HG03342 (cell line): ENCODE data around the gene THAP11.

Experiments used
- ATAC-seq: cut with Tn5 transposase; IDR thresholded peaks from one replicate; pipeline ENCODE4 v1.9.1; 2021; ENCODE audit warnings: mild to moderate bottlenecking, moderate library complexity; ENCODE audit not compliant: unreplicated experiment

THAP11 gene

DNA sequence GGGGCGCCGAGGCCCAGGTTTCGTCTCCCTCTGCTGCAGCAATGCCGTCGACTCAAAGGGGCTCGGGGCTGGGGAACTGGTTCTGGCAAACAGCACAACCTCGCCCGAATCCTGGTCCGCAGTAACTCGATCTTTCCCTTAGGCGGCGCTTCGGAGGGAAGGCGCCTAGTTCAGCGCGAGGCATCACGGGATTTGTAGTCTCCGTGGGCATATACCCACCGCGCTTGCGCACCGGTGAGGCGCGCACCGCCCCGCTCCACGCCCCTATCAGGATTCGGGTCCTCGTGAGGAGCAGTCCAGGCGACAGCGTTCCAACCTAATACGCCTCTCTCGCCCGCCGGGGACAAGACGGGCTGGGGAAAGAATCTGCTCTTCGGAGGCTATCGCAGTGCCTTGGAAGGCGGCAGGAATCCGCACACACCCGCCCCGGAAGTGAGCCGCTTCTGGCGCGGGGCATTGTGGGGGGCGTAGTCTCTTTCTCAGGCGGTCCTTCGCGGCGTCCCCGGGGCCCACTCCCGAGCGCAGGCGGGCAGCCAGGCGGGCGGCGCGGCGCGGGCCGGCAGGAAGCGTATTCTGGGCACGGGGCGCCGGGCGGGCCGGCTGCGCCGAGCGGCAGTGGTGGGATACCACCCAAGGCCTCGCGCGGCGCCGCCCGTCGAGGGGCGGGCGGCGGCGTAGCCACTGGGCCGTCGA, at the start of gene THAP11:
Gene THAP11, plus strand, starts transcription at position 505 of the 693 bp plus-strand sequence. CDS start 235 bp downstream, outside the sequence.
- ATAC-seq = peak; percentile 50

DNA sequence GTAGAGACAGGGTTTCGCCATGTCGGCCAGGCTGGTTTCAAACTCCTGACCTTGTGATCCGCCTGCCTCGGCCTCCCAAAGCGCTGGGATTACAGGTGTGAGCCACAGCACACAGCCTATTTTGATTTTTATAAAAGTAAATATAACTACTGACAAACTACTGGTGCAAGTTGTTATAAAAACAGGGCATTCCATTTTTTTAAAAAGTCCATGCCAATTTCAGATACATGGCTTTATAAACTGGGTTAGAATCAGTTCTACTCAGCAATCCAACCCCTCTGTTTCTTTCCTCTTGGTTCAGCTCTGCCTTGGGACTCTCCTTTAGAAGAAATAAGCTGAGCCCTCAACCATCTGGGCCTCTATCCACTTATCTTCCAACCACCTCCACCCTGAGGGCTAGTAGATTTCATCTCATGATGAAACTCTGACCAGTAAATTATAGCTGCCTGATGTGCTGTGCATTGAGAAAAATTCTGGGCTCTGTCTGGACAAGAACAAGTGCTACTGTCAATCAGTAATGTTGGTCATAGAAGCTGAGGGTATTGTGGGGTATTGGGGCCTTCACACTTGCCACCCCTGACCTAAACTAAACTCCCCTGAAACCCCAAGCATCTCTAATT, 45.9 kb upstream of the THAP11 start:
- no peak for ATAC-seq

DNA sequence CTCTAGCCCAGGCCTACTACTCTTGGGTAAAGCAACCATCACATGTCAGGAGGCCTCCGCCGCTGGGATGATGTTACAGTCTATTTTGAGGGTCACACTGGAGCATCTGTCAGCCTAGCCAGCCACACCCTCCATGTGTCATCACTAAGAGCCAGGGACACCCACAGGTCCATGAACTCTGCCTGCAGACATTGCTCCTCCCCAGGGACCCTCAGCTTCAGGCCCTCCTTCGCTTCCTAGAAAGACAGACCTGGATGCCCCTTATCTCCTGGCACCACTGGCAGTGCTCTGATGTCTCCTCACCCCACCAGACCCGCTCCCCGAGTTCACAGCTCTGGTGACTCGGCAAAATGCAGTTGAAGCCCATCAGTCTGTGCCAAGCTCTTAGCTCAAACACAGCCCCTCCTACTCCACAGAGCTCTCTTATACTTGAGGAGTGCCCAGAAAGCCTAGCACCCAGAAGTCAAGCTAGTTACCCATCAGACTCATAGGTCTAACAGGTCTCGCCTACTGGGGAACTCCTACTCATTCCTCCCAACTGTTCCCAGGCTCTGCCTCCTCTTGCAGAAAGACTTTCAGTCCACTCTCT, 41.7 kb upstream of the THAP11 start:
- ATAC-seq = no peak

GRCh38 chr16:67801241-67801640, 40.9 kb upstream of the THAP11 start:
- ATAC-seq = no peak

GRCh38 chr16:67801883-67802282, 40.2 kb upstream of the THAP11 start:
- no peak for ATAC-seq

DNA sequence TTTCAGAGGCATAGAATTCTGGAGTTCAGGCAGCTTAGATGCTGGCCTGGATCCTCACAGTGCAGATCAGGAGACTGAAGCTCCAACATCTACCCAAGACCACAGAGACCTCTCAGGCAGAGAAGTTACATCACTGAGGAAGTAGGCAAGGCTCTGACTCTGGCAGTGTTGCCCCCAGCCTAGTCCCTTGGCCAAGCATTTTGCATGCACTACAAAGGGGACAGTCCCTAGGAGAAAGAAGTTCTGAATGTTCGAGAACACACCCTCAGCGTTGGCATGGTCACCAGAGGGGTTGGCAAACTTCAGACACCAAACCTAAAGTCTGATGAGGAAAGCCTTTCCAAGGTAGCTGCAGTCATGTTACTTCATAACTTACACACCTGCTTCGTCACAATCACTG, 38.2 kb upstream of the THAP11 start:
- ATAC-seq = no peak

DNA sequence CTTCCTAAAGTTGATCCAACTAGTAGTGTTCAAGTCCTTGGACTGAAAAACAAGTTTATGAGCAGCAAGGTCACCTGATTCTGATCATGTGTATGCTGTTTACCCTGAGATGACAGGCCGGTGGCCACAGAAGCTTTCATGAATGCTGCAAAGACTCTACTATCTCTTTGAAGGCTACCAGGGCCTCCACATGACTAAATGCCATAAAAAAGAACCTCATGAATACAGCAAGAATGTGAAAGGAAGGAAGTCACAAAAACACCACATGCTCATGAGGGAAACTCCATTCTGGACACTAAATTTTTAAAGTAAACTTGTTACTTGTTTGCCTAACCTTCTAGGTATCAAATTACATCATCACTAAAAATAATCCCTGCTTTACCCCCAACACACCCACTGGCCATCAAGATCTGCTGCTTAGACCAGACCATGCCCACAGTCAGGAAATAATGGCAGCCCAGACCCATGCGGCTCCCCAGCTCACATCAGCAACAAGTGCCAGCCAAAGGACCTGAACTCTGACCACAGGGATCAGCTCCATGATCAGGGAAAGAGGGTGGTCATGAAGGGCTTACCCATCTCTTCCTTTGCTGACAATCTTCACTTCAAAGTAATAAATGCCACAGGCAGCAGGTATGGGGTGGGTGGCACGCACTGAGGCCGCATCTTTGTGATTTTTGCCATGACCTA, 37.1 kb upstream of the THAP11 start:
- ATAC-seq = no peak

DNA sequence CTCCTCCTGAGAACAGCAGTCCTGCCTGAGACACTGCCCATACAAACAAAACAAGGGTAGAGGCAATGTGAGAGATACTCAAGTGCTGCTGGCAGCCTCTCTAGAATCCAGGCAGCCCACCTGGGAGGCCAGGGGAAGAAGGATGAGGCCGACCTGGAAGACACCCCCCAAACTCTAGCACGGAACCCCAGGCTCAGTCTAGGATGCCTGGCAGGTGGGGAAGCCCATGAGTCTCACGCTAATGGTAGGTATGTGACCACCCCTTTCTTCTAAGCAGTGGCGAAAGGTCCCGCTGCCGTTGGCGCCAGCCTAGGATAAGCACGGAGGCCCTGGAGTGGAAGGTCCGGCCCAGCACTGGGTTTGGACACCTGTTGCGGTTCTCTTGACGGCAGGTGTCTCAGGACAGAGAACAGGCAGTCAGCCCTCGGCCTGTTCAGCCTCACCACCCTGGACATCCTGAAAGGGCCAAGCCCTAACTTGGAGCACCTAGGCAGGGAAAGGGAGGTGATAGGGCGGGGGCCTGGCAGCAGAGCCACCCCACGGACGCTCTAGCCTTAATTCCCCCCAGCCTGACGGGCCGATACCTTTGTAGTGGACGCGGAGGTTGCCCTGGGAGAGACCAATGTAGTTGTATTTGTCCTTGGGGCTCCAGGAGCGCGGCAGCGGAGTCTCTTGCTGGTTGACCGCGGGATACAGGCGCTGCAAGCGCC, 36.2 kb upstream of the THAP11 start:
- ATAC-seq = peak; percentile 2

DNA sequence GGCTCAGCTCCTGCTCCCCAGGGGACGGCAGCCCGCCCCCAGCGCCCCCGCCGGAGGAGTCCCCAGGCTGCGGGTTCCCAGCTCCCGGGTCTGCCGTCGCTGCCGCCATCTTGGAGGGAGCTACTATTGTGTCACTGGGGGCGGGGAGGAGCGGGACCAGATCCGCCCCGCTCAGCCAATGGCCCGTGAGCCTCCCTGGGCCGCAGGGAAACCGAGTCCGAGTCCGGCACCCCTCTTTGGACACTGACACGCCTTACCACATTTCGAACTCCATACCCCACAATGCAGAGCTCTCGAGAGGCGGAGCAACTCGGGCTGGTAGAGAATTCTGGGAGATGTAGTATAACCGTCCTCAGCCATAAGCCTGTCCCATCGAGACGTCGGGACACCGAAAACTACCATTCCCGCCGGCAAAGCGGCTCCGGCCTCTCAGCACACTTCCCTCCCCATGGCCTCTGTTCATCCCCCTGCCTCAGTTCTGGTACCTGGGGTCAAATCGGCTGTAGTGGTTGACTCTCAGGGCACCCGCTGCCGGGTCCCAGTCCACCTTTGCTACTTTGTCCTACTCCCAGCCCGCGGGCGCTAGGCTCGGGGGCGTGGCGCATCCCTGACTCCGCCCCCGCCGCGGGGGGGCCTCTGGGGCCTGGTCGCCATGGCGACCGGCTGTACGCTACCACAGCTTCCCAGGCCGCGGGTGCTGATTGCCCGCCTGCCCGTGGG, 35.5 kb upstream of the THAP11 start, which contains the start of the genes RANBP10 and TSNAXIP1:
Gene RANBP10, minus strand, starts transcription at position 133 of the 720 bp plus-strand sequence. Its CDS starts 24 bp downstream, at position 109.
Gene TSNAXIP1, plus strand, starts transcription at position 462 of the 720 bp plus-strand sequence. CDS start 261 bp downstream, outside the sequence.
- ATAC-seq = peak; percentile 89

DNA sequence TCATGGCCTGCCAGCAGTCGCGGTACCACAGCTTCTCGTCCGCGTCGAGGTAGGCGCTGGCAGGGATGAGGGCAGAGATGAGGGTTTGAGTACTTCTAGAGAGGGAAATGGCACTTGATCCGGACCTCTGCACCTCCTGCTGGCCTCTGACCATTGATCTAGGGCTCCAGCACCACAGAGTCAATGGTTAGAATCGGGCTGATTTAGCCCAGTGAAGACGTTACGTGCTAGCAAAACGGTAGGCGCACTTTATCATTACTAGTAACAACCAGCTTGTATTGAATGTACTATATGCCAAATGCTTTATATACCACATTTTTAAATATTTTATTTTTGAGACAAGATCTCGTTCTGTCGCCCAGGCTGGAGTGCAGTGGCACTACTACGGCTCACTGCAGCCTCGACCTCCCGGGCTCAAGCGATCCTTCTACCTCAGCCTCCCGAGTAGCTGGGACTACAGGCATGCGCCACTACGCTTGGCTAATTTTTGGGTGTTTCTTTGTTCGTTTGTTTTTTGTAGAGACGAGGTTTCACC, 34.9 kb upstream of the THAP11 start:
- peak; percentile 5 for ATAC-seq

DNA sequence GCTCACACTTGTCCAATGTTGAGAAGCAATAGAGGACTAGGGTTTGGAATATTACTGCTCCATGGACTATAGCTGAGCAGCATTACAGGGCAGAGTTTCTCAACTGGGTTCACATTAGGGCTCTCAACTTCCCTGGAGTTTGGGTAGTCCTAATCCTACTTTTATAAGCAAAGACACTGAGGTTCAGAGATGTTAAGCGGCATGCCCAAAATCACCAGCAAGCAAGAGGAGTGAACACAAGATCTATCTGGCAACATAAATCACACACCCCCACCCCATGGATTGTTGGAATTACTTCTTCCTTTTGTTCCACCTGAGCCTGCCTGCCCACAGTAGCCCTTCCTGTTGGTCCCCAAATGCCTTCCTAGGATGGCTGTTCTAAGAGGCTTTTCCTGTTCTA, 30.2 kb upstream of the THAP11 start:
- ATAC-seq = no peak

GRCh38 chr16:67814567-67814966, 27.6 kb upstream of the THAP11 start:
- ATAC-seq = no peak

DNA sequence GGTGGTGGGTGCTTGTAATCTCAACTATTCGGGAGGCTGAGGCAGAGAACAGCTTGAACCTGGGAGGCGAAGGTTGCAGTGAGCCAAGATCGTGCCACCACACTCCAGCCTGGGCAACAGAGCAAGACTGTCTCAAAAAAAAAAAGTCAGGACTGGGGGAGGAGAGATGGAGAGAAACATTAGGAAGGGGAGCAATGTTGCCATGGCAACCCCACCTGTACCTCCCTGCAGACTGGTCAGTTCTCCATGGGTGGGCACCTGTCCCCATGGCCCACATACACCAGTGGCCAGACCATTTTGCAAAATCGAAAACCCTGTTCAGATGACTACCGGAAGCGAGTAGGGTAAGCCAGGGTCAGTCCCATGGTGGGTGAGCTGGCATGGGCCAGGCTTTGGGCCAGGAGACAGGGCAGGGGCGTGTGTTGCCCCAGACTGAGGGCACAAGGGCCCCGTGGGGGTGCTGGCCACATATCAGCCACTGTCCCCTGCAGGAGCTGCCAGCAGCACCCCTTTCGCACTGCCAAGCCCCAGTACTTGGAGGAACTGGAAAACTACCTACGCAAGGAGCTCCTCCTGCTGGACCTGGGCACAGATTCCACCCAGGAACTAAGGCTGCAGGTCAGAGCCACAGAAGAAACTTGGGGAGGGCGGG, 21.4 kb upstream of the THAP11 start:
- ATAC-seq = no peak

DNA sequence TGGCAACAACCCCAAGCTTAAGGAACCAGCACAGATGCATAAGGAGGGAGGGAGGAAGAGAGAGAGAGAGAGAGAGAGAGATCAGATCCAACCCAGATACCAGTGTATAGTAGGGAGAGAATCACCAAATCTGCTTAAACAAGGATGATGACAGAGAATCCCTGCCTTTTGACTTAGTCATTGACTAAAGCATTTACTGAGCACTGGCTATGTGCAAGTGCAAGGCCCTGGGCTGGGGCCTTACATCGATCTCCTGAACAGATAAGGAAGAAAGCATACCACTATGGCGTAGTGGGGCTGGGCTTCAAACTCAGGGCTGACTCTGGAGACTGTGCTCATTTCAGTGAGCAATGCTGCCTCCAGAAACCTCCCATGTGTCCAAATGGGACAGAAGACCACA, 19.6 kb upstream of the THAP11 start:
- no peak for ATAC-seq

DNA sequence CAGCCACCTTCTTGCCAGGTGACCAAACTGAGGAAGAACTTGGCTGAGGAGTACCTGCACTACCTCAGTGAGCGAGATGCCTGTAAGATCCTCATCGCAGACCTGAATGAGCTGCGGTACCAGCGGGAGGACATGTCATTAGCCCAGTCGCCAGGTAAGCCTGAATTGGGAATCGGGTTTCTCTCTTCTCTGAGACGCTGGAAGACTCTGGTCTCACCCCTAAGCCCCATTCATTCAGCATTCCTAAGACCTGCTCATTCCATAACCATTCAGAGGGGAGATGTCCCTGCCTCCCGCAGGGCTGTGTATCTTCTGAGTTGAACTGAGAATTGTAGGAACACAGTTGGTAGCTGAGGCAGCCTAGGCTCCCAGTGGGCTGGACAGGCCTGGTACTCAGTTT, 17.0 kb upstream of the THAP11 start:
- ATAC-seq = no peak

DNA sequence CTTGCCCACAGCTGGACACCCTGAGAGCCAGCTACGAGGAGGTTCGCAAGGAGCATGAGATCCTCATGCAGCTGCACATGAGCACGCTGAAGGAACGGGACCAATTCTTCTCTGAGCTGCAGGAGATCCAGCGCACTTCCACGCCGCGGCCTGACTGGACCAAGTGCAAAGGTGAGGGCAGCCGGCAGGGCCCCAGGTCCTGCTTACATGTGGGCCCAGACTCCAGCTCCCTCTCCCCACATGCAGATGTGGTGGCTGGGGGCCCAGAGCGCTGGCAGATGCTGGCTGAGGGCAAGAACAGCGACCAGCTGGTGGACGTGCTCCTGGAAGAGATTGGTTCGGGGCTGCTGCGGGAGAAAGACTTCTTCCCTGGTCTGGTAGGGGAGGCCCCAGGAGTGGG, 16.2 kb upstream of the THAP11 start:
- no peak for ATAC-seq

GRCh38 chr16:67828651-67829050, 13.5 kb upstream of the THAP11 start:
- no peak for ATAC-seq

- ATAC-seq = no peak
These were observed 9.1 kb upstream of the THAP11 start for GRCh38 chr16:67833030-67833414.
